ENCODE measurements around the gene SSBP2.

Gene SSBP2

GRCh38 chr5:81542242-81542641, 208.7 kb downstream of the SSBP2 start:
- no peak for TF ChIP-seq CTCF (IDR thresholded peaks at IDR 0.05; ENCODE audit: low read depth, low read length)
- no peak overlapping the region for H3K4me3 ChIP-seq (ENCODE audit: low read depth, low read length)

- no peak overlapping the region for H3K4me3 ChIP-seq (ENCODE audit: low read depth, low read length)
- TF ChIP-seq CTCF (IDR thresholded peaks at IDR 0.05; ENCODE audit: low read depth, low read length), result no peak
Measured at GRCh38 chr5:81537905-81538547, 212.9 kb downstream of the SSBP2 start.

GRCh38 chr5:81534441-81534840, 216.5 kb downstream of the SSBP2 start:
- H3K4me3 ChIP-seq (ENCODE audit: low read depth, low read length), result no peak overlapping the region
- TF ChIP-seq CTCF (IDR thresholded peaks at IDR 0.05; ENCODE audit: low read depth, low read length), result no peak

- no peak for TF ChIP-seq CTCF (IDR thresholded peaks at IDR 0.05; ENCODE audit: low read depth, low read length)
- no peak overlapping the region for H3K4me3 ChIP-seq (ENCODE audit: low read depth, low read length)
Measured at GRCh38 chr5:81533629-81534405, 217.1 kb downstream of the SSBP2 start.

- H3K4me3 ChIP-seq (ENCODE audit: low read depth, low read length), result no peak overlapping the region
- TF ChIP-seq CTCF (IDR thresholded peaks at IDR 0.05; ENCODE audit: low read depth, low read length), result no peak
Measured at GRCh38 chr5:81530919-81531318, 220.0 kb downstream of the SSBP2 start.

GRCh38 chr5:81525690-81526089, 225.2 kb downstream of the SSBP2 start:
- TF ChIP-seq CTCF (IDR thresholded peaks at IDR 0.05; ENCODE audit: low read depth, low read length), result no peak
- no peak overlapping the region for H3K4me3 ChIP-seq (ENCODE audit: low read depth, low read length)

GRCh38 chr5:81524015-81524414, 226.9 kb downstream of the SSBP2 start:
- TF ChIP-seq CTCF (IDR thresholded peaks at IDR 0.05; ENCODE audit: low read depth, low read length), result no peak
- no peak overlapping the region for H3K4me3 ChIP-seq (ENCODE audit: low read depth, low read length)

Measured in WI38 (cell line).